NCI-H1436 (cell line): ENCODE data around the gene CTIF.

ENCODE experiments used
- DNase-seq: peaks from one replicate; lab custom pipeline; 2025; lab: John Stamatoyannopoulos, UW

CTIF gene

GRCh38 chr18:48851599-48851960, 312.7 kb downstream of the CTIF start:
- DNase-seq, result no peak

- no peak for DNase-seq
These were observed 313.5 kb downstream of the CTIF start for GRCh38 chr18:48852292-48852691.

- no peak for DNase-seq
These were observed 314.0 kb downstream of the CTIF start for GRCh38 chr18:48852794-48853193.

GRCh38 chr18:48853588-48853987, 314.8 kb downstream of the CTIF start:
- DNase-seq, result no peak

- DNase-seq, result no peak
These were observed 315.9 kb downstream of the CTIF start for GRCh38 chr18:48854780-48855179.

- no peak for DNase-seq
These were observed 316.9 kb downstream of the CTIF start for GRCh38 chr18:48855422-48856377.

GRCh38 chr18:48857023-48857694, 318.3 kb downstream of the CTIF start:
- DNase-seq, result no peak

- DNase-seq, result no peak
These were observed 319.8 kb downstream of the CTIF start for GRCh38 chr18:48858676-48859075.

GRCh38 chr18:48859311-48860268, 320.8 kb downstream of the CTIF start:
- no peak for DNase-seq

- no peak for DNase-seq
These were observed 321.7 kb downstream of the CTIF start for GRCh38 chr18:48860269-48861180.

- no peak for DNase-seq
These were observed 322.4 kb downstream of the CTIF start for GRCh38 chr18:48861181-48861708.

- no peak for DNase-seq
These were observed 323.3 kb downstream of the CTIF start for GRCh38 chr18:48862132-48862531.

- DNase-seq, result no peak
These were observed 323.9 kb downstream of the CTIF start for GRCh38 chr18:48862678-48863270.

- DNase-seq, result no peak
These were observed 324.7 kb downstream of the CTIF start for GRCh38 chr18:48863432-48864065.

GRCh38 chr18:48864876-48865275, 326.0 kb downstream of the CTIF start:
- no peak for DNase-seq

GRCh38 chr18:48866028-48866733, 327.4 kb downstream of the CTIF start:
- DNase-seq, result peak; percentile 53

GRCh38 chr18:48866856-48867255, 328.0 kb downstream of the CTIF start:
- DNase-seq, result no peak

- DNase-seq, result no peak
These were observed 329.1 kb downstream of the CTIF start for GRCh38 chr18:48867978-48868377.
